GM12878 (cell line): Measurements from ENCODE around the gene TMEM94. TPM values are rescaled to one million over a fixed set of nuclear protein-coding genes. Genes with fewer than 3 reads are reported as not detected.

Source experiments
- BHLHE40 ChIP-seq, 2 experiments: fragments of 450-650 bp in 1 of 2; IDR thresholded peaks; 2 replicates each; pipeline ENCODE4 v1.6.1; 2011 to 2017; ENCODE audit warnings: low read depth in 2 of 2, borderline replicate concordance in 1 of 2, improper control_type of control experiment in 1 of 2, low read length in 1 of 2, mild to moderate bottlenecking in 1 of 2
- E4F1 ChIP-seq: fragments of 450-650 bp; IDR thresholded peaks from 2 replicates; pipeline ENCODE4 v1.6.1; 2018; ENCODE audit warnings: borderline replicate concordance, mild to moderate bottlenecking; ENCODE audit not compliant: partially characterized antibody
- EED ChIP-seq: sonication (generic); IDR thresholded peaks from 2 replicates; pipeline ENCODE4 v1.6.1; 2016; ENCODE audit warnings: antibody characterized with exemption, low read depth
- ESRRA ChIP-seq: IDR thresholded peaks from 2 replicates; pipeline ENCODE4 v1.6.1; 2012; ENCODE audit warnings: mild to moderate bottlenecking, low read length, improper control_type of control experiment
- GATAD2B ChIP-seq: fragments of 450-650 bp; conservative IDR thresholded peaks from 2 replicates; pipeline ENCODE4 v1.6.1; 2017; ENCODE audit warnings: low read depth, mild to moderate bottlenecking, moderate library complexity
- HCFC1 ChIP-seq: fragments of 150-350 bp; IDR thresholded peaks from 2 replicates; pipeline ENCODE4 v1.6.1; 2014; ENCODE audit warnings: low read length
- HSF1 ChIP-seq: fragments of 150-350 bp; IDR thresholded peaks from 2 replicates; pipeline ENCODE4 v1.6.1; 2014; ENCODE audit warnings: mild to moderate bottlenecking, low read depth, low read length
- KLF5 ChIP-seq: fragments of 450-650 bp; IDR thresholded peaks from 2 replicates; pipeline ENCODE4 v1.6.1; 2014; ENCODE audit warnings: mild to moderate bottlenecking; ENCODE audit not compliant: partially characterized antibody
- NFIC ChIP-seq: IDR thresholded peaks from 2 replicates; pipeline ENCODE4 v1.6.1; 2012; ENCODE audit warnings: low read depth, mild to moderate bottlenecking, inconsistent platforms, low read length, moderate library complexity
- NR2C1 ChIP-seq: fragments of 450-650 bp; IDR thresholded peaks from 2 replicates; pipeline ENCODE4 v1.6.1; 2017; ENCODE audit warnings: antibody characterized with exemption, mild to moderate bottlenecking, moderate library complexity
- SMAD5 ChIP-seq: IDR thresholded peaks from 2 replicates; pipeline ENCODE4 v1.6.1; 2016; ENCODE audit warnings: antibody characterized with exemption, low read depth
- SREBF2 ChIP-seq: IDR thresholded peaks from 2 replicates; pipeline ENCODE4 v1.6.1; 2012; ENCODE audit warnings: mild to moderate bottlenecking, low read length
- TCF7 ChIP-seq: IDR thresholded peaks from 2 replicates; pipeline ENCODE4 v1.6.1; 2014; ENCODE audit warnings: antibody characterized with exemption, borderline replicate concordance
- ZNF207 ChIP-seq: fragments of 450-650 bp; IDR thresholded peaks from 2 replicates; pipeline ENCODE4 v1.6.1; 2014; ENCODE audit warnings: antibody characterized with exemption, mild to moderate bottlenecking, borderline replicate concordance
- ZNF217 ChIP-seq: fragments of 450-650 bp; IDR thresholded peaks from 2 replicates; pipeline ENCODE4 v1.6.1; 2017; ENCODE audit warnings: antibody characterized with exemption, mild to moderate bottlenecking
- polyA plus RNA-seq, 11 experiments: library from polyadenylated mRNA; depleted of rRNA in 4 of 11; unstranded in 6 of 11; stranded (reverse) in 5 of 11; fragments of >200 nt; fragmentation: Nextera tagmentation in 4 of 11; fragmentation: Illumina TruSeq in 1 of 11; extraction: Ambion mirVana in 4 of 11; extraction: Trizol in 1 of 11; gene quantifications; 1 replicate in 1 of 11; 2 replicates in 10 of 11; pipeline versions ENCODE4 v1.2.1 to v1.2.3, GENCODE V29; 2011 to 2016; ENCODE audit warnings: inconsistent platforms in 2 of 11, missing spikeins in 2 of 11, low read depth in 1 of 11
- total RNA-seq, 4 experiments: library from RNA; depleted of rRNA in 3 of 4; stranded (reverse); fragments of >200 nt in 3 of 4; fragmentation: Illumina TruSeq in 1 of 4; extraction: Trizol in 1 of 4; gene quantifications; 2 replicates each; pipeline versions ENCODE4 v1.2.1 to v1.2.3, GENCODE V29; 2013 to 2021
- TF ChIP-seq, protein P1 (sequence below): IDR thresholded peaks from 2 replicates; pipeline ENCODE4 v1.6.1; 2011; ENCODE audit warnings: mild to moderate bottlenecking, low read depth, low read length, moderate library complexity; ENCODE audit not compliant: insufficient replicate concordance

TMEM94 gene
- total and polyA plus RNA-seq, 10 of the 15 experiments (the other 5 are each of a cell fraction or from before 2014, with no cell fraction given) = 0.31 to 70.7 (median 24.4) TPM

GRCh38 chr17:75428543-75429469, 27.6 kb upstream of the TMEM94 start (continued):
- no peak for TF ChIP-seq HSF1
- no peak for TF ChIP-seq ZNF217
- TF ChIP-seq, protein P1, sequence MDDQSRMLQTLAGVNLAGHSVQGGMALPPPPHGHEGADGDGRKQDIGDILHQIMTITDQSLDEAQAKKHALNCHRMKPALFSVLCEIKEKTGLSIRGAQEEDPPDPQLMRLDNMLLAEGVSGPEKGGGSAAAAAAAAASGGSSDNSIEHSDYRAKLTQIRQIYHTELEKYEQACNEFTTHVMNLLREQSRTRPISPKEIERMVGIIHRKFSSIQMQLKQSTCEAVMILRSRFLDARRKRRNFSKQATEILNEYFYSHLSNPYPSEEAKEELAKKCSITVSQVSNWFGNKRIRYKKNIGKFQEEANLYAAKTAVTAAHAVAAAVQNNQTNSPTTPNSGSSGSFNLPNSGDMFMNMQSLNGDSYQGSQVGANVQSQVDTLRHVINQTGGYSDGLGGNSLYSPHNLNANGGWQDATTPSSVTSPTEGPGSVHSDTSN = no peak
- TF ChIP-seq E4F1 = no peak
- TF ChIP-seq GATAD2B = no peak
- TF ChIP-seq ESRRA = no peak
- no peak for TF ChIP-seq KLF5
- TF ChIP-seq HCFC1 = no peak
- TF ChIP-seq NFIC = no peak
- TF ChIP-seq EED = peak; percentile 68
- no peak for TF ChIP-seq NR2C1
- peak; percentile 30; the same call in 1 of the 2 replicates for TF ChIP-seq TCF7
- no peak for TF ChIP-seq SREBF2
- TF ChIP-seq ZNF207 = no peak
- no peak for TF ChIP-seq BHLHE40 (IDR thresholded peaks at IDR 0.05; ENCODE audit: borderline replicate concordance in 1 of 2, low read depth in 2 of 2, low read length in 1 of 2)
- TF ChIP-seq SMAD5 = no peak
